HG03060 (cell line): ENCODE data around the gene USP19.

Experiments used
- ATAC-seq: cut with Tn5 transposase; IDR thresholded peaks from one replicate; pipeline ENCODE4 v1.9.1; 2021; ENCODE audit warnings: low read depth, moderate number of reproducible peaks; ENCODE audit not compliant: unreplicated experiment

USP19 gene

GRCh38 chr3:49134471-49135265 lies 14.0 kb upstream of the USP19 start:
- ATAC-seq: no peak

- no peak for ATAC-seq
Observed at GRCh38 chr3:49133226-49133951, 12.8 kb upstream of the USP19 start.

- no peak for ATAC-seq
Observed at GRCh38 chr3:49132437-49133225, 12.0 kb upstream of the USP19 start, which contains the start of gene LAMB2. LAMB2 (minus strand) TSS chr3:49133050; CDS start chr3:49132867, 183 bp downstream.

GRCh38 chr3:49132073-49132436 lies 11.4 kb upstream of the USP19 start:
- ATAC-seq: no peak

- ATAC-seq: no peak
Observed at GRCh38 chr3:49131576-49131975, 11.0 kb upstream of the USP19 start.

GRCh38 chr3:49131040-49131439 lies 10.4 kb upstream of the USP19 start:
- ATAC-seq: no peak

GRCh38 chr3:49124991-49125670 lies 4.5 kb upstream of the USP19 start:
- ATAC-seq: no peak

GRCh38 chr3:49124203-49124602 lies 3.6 kb upstream of the USP19 start:
- ATAC-seq: no peak

- ATAC-seq: no peak
Observed at GRCh38 chr3:49123687-49124086, 3.1 kb upstream of the USP19 start.

- ATAC-seq: no peak
Observed at GRCh38 chr3:49122886-49123545, 2.4 kb upstream of the USP19 start.

GRCh38 chr3:49122451-49122850 lies 1.8 kb upstream of the USP19 start:
- ATAC-seq: no peak

GRCh38 chr3:49122022-49122421 lies 1.4 kb upstream of the USP19 start:
- ATAC-seq: no peak

- ATAC-seq: no peak
Observed at GRCh38 chr3:49121132-49121736, 611 bp upstream of the USP19 start.

- ATAC-seq: no peak
Observed at GRCh38 chr3:49120096-49120437, 556 bp downstream of the USP19 start.

GRCh38 chr3:49119439-49119838 lies 1.2 kb downstream of the USP19 start:
- no peak for ATAC-seq

- no peak for ATAC-seq
Observed at GRCh38 chr3:49119036-49119435, 1.6 kb downstream of the USP19 start.

GRCh38 chr3:49112262-49112661 lies 8.4 kb downstream of the USP19 start:
- ATAC-seq: no peak

- ATAC-seq: no peak
Observed at GRCh38 chr3:49111347-49111746, 9.3 kb downstream of the USP19 start.

GRCh38 chr3:49110780-49111179 lies 9.8 kb downstream of the USP19 start:
- no peak for ATAC-seq

- no peak for ATAC-seq
Observed at GRCh38 chr3:49108346-49108745, 12.3 kb downstream of the USP19 start.
